GM21825 (cell line): ENCODE measurements around the gene GNA12.
A peak's percentile ranks its signal among the peaks of the same experiment; 100 is the strongest.

ENCODE experiments used
- ATAC-seq: cut with Tn5 transposase; IDR thresholded peaks from one replicate; pipeline ENCODE4 v1.9.1; 2021; ENCODE audit warnings: mild to moderate bottlenecking, moderate library complexity; ENCODE audit not compliant: unreplicated experiment

Gene GNA12

DNA sequence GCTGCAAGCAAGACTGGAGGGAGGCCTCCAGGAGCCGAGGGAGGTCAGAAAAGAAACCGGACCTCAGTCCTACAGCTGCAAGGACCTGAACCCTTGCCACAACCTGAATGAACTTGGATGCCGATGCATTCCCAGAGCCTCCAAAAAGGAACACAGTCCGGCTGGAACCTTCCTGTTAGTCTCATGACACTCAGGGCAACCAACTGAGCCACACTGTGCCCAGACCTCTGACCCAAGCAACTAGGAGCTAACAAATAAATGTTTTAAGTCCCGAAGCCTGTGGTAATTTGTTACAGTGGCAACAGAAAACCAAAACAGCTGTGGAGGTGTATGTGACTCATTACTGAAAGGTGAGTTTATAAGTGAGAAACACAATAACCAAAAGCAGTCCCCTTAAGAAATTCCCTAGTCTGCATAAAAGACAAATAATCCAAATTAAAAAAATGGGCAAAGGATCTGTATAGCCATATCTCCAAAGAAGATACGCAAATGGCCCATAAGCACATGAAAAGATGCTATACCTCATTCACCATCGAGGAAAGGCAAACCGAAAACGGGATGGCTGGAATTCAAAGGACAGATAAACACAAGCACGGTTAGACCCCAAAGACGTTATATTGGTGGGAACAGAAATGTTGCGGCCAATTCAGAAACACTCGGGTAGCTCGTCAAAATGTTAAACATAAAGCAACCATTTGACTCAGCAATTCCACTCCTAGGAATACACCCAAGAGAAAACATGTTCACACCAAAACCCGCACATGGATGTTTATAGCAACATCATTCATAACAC lies 24.8 kb downstream of the GNA12 start:
- no peak for ATAC-seq

DNA sequence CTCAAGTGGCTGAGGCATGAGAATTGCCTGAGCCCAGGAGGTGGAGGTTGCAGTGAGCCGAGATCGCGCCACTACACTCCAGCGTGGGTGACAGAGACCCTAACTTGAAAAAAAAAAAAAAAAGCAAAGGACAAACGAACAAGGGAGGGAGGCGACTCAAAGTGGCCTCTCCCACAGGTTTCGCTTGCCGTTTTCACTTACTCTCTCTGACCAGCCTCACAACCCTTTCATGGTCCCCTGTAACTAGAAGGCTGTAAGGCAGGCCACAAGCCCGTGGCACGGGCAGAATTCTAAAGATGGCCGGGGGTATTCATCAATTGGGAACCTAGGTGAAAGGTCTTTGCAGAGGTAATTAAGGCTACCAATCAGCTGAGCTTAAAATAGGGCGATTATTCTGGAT lies 25.5 kb downstream of the GNA12 start:
- ATAC-seq, result no peak

- no peak for ATAC-seq
Measured at GRCh38 chr7:2818121-2818520, 26.0 kb downstream of the GNA12 start.

- ATAC-seq, result no peak
Measured at GRCh38 chr7:2817456-2817855, 26.7 kb downstream of the GNA12 start.

GRCh38 chr7:2815875-2816245 lies 28.2 kb downstream of the GNA12 start:
- ATAC-seq, result no peak

DNA sequence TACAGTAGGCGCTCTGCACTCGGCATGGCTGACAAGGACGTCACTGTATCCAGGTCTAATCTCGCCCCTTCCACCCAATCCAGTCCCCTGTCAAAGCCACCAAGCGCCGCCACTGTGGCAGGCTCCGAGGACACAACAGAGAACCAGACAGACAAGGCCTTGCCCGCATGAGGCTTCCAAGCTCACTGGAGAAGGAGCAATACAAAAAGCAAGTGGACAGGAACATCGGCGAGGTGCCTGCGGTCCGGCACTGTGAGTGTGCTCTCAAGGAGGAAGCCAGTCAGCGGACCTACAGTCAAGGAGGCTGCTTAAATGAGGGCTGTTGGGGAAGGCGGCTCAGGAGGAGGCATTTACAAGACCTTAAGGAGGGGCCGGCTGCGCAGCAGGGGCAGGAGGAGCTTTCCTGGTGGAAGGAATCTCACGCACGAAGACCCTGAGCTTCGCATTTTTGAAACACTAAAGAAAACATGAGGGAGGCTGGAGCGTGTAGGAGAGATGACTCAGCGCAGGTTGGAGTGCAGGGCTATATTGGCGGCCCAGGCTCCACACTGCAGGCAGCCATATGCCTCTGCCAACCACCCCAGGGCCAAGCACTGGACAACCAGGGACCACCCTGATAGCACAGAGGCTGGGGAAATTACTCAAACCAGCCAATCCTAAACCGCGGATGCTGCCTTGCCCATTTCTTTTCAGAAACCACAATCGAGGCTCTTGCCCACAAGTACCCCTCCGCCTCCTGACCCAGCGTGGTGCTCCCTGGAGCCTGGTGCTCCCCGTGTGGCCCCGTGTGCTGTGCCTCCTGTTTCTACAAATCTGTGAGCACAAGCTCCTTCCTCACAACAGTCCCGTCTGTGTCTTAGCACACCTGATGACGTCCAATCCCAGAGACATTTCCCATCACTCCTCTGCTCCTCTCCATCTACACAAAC lies 28.9 kb downstream of the GNA12 start:
- ATAC-seq, result no peak

DNA sequence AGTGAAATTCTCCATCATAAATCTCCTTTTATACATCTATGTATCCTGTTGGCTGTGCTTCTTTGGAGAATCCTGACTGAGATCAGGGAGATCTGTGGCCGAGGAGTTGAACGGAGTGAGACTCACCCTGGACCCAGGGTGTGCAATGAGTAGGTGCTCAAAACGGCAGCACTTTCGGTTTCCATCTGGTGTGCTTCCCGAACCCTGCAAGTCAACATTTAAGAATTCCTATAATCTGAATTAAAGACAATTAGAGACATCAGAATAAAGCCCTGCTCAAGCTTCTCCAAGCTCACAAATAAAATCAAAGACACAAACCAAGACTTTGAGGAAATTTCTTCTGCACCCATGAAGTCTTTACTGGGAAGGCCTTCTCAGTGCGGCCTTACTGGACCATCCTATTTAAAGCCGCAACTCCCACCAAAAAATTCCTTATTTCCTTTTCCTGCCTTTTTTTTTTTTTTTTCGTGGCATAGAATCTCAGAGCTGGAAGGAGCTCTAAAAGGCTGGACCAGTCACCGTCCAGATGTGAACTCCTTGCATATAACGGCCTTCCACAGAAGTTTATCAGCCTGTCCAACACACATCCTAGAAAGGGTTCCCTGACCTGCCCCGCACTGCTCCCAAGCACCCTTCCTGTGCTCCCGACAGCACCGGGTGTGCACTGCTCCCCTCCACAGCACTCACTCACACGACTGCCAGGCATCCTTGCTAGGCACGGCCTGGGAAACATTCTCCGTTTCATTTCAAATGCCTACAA lies 29.7 kb downstream of the GNA12 start:
- no peak for ATAC-seq

GRCh38 chr7:2813350-2814185 lies 30.5 kb downstream of the GNA12 start:
- ATAC-seq, result no peak

- ATAC-seq, result no peak
Measured at GRCh38 chr7:2812831-2813230, 31.3 kb downstream of the GNA12 start.

DNA sequence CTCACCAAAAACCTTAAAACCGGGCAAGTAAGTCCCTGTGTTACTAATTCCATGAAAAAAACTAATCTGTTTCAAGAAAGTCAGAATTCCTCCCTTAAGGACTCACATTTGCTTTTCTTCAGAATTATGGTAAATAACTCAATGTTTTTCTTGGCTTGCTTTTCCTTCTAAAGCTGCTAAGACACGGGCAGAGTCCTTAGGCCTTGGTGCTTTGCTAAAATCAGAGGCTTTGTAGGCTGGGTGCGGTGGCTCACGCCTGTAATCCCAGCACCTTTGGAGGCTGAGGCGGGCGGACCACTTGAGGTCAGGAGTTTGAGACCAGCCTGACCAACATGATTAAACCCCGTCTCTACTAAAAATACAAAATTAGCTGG lies 32.0 kb downstream of the GNA12 start:
- ATAC-seq, result no peak

GRCh38 chr7:2811476-2812113 lies 32.5 kb downstream of the GNA12 start:
- no peak for ATAC-seq

DNA sequence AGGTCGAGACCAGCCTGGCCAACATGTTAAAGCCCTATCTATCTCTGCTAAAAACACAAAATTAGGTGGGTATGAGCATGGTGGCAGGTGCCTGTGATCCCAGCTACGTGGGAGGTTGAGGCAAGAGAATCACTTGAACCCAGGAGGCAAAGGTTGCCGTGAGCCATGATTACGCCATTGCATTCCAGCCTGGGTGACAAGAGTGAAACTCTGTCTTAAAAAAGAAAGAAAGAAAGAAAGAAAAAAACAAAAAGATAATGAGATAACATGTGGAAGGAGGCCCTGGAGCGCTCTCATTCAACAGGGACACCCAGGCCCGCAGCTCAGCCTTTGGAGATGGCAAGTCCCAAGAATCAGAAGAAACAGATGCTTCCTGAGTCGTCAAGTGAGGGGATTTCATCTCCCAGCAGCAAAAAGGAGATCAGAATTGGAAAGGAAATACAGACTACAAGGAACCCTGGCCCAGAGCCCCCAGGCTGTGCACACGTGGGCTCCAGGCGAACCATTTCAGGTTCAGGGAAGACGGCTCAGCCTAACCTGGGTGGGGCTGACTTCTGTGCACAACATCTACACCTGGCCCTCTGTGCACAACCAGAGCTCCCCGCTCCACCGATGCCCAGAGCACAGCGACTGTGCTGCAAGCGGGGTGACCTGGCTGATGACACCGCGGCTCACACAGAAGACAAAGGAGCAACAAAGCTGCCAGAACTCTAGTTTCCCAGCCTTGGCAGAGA lies 33.3 kb downstream of the GNA12 start:
- ATAC-seq, result no peak

DNA sequence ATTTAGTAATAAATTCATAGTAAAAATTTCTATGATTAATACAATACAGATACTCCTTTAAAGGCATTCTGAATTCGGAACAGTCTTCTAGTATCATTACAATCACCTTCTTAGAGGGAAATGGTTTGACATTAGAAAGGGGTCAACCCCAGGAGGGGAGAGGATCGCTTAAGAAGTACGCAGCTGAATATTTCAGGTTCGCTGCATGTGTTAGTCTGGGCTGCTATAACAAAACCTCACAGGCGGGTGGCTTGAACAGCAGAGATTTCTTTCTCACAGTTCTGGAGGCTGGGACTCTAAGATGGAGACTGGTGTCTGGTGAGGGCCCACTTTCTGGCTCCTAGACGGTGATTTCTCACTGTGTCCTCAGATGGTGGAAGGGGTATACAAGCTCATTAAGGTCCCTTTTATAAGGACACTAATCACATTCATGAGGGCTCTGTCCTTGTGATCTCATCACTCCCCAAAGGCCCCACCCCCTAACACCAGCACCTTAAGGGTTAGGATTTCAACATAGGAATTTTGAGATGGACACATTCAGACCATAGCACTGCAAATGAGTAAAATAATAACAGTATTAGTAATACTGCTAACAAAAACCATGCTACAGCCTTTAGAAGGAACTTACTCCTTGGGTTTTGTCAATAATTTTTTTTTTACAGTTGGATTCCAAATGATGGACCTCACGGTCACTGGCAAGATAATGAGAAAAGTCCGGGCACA lies 34.0 kb downstream of the GNA12 start:
- no peak for ATAC-seq

DNA sequence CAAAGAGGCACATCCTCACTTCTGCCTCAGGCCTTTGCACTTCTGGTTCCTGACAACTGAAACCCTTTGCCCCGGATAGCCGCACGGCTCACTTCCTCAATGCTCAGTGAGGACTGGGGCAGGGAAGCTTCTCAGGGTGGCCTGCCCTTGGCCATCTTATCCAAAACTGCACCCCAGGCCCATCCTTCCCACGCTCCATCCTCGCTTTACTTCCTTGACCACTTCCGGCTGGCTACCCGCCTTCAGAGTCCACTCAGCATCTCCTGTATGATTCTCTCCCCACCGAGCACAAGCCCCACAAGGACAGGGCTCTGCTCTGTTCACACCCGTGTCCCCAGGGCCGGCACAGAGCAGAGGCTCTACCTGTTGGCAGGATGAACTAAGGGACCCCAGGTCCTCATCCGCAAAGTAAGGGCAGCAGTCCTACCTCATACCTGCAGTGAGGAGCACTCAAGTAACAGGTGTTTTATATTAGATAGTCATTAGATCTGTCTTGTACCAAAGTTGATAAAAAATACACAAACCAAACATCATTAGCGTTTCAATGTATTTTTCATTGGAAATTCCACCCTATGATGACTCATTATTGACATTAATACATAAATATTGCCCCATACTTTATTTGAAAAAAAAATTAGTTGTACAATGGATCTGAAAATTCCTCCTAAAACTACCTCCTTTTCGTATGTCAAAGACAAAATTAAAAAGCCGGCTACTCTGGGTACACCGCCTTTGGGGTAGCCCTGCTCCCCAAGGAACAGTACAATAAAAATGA lies 35.0 kb downstream of the GNA12 start:
- no peak for ATAC-seq

GRCh38 chr7:2807845-2808772 lies 36.0 kb downstream of the GNA12 start:
- ATAC-seq, result peak; percentile 59

DNA sequence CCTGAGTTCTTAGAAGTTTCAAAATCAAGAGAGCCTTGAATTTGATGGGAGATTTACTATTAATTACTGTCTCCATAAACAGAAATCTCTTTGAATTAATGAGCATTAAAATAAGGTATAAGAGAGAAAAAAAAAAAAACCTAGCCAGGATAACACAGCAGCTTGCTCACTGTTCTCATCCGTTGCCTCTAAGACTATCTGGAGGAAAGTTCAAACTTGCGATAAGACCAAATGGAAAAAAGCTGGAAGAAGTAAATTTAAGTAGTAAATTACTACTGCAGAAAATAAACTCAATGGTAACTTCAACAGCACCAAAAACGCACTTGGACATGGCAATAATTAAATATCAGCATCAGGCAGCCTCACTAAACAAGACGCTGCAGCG lies 36.7 kb downstream of the GNA12 start:
- no peak for ATAC-seq

DNA sequence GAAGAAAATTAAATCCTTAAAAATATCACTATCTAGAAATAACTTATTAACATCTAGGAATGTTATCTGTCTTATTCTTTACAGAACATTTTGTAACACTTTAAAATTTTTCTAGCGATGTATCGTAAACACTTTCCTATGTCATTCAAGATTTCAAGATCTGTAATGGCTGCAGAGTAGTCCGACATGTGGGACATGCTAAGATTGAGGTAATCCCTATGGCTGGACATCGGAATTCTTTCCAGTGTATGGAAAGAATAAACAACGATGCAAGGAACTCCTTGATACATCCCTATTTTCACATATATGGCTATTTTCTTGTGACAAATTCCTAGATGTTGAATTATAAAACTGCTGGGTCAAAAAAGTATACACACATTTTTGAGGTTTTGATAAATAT lies 37.5 kb downstream of the GNA12 start:
- ATAC-seq, result no peak
